ENCODE results near the gene TEF. TPM values are rescaled to one million over a fixed set of nuclear protein-coding genes. Genes with fewer than 3 reads are reported as not detected.

Gene TEF
- total RNA-seq: 2.2 and 3.1 TPM in 2 replicates

GRCh38 chr22:41381329-41382097, at the start of gene TEF:
TEF (plus strand) TSS chr22:41381942; CDS start chr22:41382045, 103 bp downstream.

GRCh38 chr22:41446639-41447434, 65.1 kb downstream of the TEF start, which contains the start of gene TOB2:
TOB2 (minus strand) TSS chr22:41446801; CDS start chr22:41437345, 9,456 bp downstream.

Small RNAs within 50 kb of the gene (small RNA-seq; reads per million reads assigned to genes)
- not detected for gene RNU6-495P

Other genes starting within 250 kb of the TEF start
- gene L3MBTL2, start 176.6 kb upstream of the TEF start, total RNA-seq: 29.1 and 31.6 TPM in 2 replicates
- gene CHADL, start 141.0 kb upstream of the TEF start, total RNA-seq: 0.43 and 0.53 TPM in 2 replicates
- gene RANGAP1, start 95.8 kb upstream of the TEF start, total RNA-seq: 121 and 137 TPM in 2 replicates
- gene ZC3H7B, start 80.4 kb upstream of the TEF start, total RNA-seq: 64.2 and 70.5 TPM in 2 replicates
- gene TOB2, start 64.9 kb downstream of the TEF start, total RNA-seq: 31.6 and 36.0 TPM in 2 replicates
- gene PHF5A, start 86.8 kb downstream of the TEF start, total RNA-seq: 54.1 and 63.7 TPM in 2 replicates
- 62.4 and 76.7 TPM in 2 replicates for gene ACO2, start 87.2 kb downstream of the TEF start, total RNA-seq
- 17.3 and 19.4 TPM in 2 replicates for gene POLR3H, start 162.5 kb downstream of the TEF start, total RNA-seq
- gene CSDC2, start 179.1 kb downstream of the TEF start, total RNA-seq: not detected in 2 replicates
- gene PMM1, start 207.9 kb downstream of the TEF start, total RNA-seq: 3.9 and 5.6 TPM in 2 replicates
- 43.0 and 53.8 TPM in 2 replicates for gene DESI1, start 239.1 kb downstream of the TEF start, total RNA-seq
- 406 and 442 TPM in 2 replicates for gene XRCC6, start 239.4 kb downstream of the TEF start, total RNA-seq